ENCODE measurements around the gene CCDC110. TPM values are rescaled to one million over a fixed set of nuclear protein-coding genes. Genes with fewer than 3 reads are reported as not detected.

CCDC110 gene
- total and polyA plus RNA-seq, 2 of the 13 experiments (the other 11 are each of a cell fraction or from before 2014, with no cell fraction given) = not detected

- TF ChIP-seq, protein P1, sequence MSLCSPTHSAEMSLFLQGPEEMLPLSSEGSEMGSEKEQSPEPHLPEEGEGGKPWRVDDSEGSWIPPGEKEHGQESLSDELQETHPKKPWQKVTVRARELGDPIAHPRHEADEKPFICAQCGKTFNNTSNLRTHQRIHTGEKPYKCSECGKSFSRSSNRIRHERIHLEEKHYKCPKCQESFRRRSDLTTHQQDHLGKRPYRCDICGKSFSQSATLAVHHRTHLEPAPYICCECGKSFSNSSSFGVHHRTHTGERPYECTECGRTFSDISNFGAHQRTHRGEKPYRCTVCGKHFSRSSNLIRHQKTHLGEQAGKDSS (CRISPR knock-in tag; IDR thresholded peaks at IDR 0.05; ENCODE audit: borderline replicate concordance, low read depth) = peak; percentile 55; the same call in 1 of the 2 replicates
- TF ChIP-seq, protein P2, sequence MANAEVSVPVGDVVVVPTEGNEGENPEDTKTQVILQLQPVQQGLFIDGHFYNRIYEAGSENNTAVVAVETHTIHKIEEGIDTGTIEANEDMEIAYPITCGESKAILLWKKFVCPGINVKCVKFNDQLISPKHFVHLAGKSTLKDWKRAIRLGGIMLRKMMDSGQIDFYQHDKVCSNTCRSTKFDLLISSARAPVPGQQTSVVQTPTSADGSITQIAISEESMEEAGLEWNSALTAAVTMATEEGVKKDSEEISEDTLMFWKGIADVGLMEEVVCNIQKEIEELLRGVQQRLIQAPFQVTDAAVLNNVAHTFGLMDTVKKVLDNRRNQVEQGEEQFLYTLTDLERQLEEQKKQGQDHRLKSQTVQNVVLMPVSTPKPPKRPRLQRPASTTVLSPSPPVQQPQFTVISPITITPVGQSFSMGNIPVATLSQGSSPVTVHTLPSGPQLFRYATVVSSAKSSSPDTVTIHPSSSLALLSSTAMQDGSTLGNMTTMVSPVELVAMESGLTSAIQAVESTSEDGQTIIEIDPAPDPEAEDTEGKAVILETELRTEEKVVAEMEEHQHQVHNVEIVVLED (CRISPR knock-in tag; IDR thresholded peaks at IDR 0.05; ENCODE audit: borderline replicate concordance) = peak; percentile 24; the same call in 1 of the 2 replicates
- no peak for TF ChIP-seq IRF1 (CRISPR knock-in tag; IDR thresholded peaks at IDR 0.05; ENCODE audit: low read depth)
- peak; percentile 1 for TF ChIP-seq ZNF160 (CRISPR knock-in tag; IDR thresholded peaks at IDR 0.05)
- TF ChIP-seq KLF12 (CRISPR knock-in tag; IDR thresholded peaks at IDR 0.05; ENCODE audit: borderline replicate concordance) = peak; percentile 68; the same call in 1 of the 2 replicates
- TF ChIP-seq ZNF556 (CRISPR knock-in tag; IDR thresholded peaks at IDR 0.05; ENCODE audit: borderline replicate concordance) = peak; percentile 66; the same call in 1 of the 2 replicates
- 0 out of 2 replicates have a peak, but pooled peaks have one; percentile 41 for TF ChIP-seq ZNF20 (CRISPR knock-in tag; IDR thresholded peaks at IDR 0.05)
- TF ChIP-seq, protein P3, sequence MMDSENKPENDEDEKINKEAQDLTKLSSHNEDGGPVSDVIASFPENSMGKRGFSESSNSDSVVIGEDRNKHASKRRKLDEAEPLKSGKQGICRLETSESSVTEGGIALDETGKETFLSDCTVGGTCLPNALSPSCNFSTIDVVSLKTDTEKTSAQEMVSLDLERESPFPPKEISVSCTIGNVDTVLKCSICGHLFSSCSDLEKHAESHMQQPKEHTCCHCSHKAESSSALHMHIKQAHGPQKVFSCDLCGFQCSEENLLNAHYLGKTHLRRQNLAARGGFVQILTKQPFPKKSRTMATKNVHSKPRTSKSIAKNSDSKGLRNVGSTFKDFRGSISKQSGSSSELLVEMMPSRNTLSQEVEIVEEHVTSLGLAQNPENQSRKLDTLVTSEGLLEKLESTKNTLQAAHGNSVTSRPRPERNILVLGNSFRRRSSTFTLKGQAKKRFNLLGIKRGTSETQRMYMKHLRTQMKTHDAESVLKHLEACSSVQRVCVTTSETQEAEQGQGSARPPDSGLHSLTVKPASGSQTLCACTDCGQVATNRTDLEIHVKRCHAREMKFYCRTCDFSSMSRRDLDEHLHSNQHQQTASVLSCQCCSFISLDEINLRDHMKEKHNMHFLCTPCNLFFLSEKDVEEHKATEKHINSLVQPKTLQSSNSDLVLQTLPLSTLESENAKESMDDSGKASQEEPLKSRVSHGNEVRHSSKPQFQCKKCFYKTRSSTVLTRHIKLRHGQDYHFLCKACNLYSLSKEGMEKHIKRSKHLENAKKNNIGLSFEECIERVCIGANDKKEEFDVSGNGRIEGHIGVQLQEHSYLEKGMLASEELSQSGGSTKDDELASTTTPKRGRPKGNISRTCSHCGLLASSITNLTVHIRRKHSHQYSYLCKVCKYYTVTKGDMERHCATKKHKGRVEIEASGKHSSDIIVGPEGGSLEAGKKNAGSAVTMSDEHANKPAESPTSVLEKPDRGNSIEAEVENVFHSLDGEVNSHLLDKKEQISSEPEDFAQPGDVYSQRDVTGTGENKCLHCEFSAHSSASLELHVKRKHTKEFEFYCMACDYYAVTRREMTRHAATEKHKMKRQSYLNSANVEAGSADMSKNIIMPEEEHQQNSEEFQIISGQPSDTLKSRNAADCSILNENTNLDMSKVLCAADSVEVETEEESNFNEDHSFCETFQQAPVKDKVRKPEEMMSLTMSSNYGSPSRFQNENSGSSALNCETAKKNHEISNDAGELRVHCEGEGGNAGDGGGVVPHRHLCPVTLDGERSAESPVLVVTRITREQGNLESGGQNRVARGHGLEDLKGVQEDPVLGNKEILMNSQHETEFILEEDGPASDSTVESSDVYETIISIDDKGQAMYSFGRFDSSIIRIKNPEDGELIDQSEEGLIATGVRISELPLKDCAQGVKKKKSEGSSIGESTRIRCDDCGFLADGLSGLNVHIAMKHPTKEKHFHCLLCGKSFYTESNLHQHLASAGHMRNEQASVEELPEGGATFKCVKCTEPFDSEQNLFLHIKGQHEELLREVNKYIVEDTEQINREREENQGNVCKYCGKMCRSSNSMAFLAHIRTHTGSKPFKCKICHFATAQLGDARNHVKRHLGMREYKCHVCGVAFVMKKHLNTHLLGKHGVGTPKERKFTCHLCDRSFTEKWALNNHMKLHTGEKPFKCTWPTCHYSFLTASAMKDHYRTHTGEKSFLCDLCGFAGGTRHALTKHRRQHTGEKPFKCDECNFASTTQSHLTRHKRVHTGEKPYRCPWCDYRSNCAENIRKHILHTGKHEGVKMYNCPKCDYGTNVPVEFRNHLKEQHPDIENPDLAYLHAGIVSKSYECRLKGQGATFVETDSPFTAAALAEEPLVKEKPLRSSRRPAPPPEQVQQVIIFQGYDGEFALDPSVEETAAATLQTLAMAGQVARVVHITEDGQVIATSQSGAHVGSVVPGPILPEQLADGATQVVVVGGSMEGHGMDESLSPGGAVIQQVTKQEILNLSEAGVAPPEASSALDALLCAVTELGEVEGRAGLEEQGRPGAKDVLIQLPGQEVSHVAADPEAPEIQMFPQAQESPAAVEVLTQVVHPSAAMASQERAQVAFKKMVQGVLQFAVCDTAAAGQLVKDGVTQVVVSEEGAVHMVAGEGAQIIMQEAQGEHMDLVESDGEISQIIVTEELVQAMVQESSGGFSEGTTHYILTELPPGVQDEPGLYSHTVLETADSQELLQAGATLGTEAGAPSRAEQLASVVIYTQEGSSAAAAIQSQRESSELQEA (CRISPR knock-in tag; IDR thresholded peaks at IDR 0.05; ENCODE audit: not compliant biosample characterization) = peak; percentile 8
- peak; percentile 78 for TF ChIP-seq ZNF687 (CRISPR knock-in tag; IDR thresholded peaks at IDR 0.05)
- peak; percentile 83; the same call in 1 of the 2 replicates for TF ChIP-seq ZMAT3 (CRISPR knock-in tag; conservative IDR thresholded peaks at IDR 0.05)
These were observed 74.7 kb downstream of the CCDC110 start, which contains the start of gene ANKRD37 (continued) for GRCh38 chr4:185396724-185397385.
